UCSD-AML1 (cell line): ENCODE results near the gene KLK8.

ENCODE experiments used
- DNase-seq: peaks from one replicate; lab custom pipeline; 2025; ENCODE audit not compliant: unreplicated experiment; lab: John Stamatoyannopoulos, UW

The KLK8 gene

GRCh38 chr19:51018745-51019543 is 17.5 kb upstream of the KLK8 start:
- DNase-seq = no peak

- DNase-seq = peak; percentile 40
Measured at GRCh38 chr19:51016798-51017683, 15.6 kb upstream of the KLK8 start.

- DNase-seq = no peak
Measured at GRCh38 chr19:51015691-51016267, 14.4 kb upstream of the KLK8 start.

GRCh38 chr19:51014242-51014641 is 12.8 kb upstream of the KLK8 start:
- no peak for DNase-seq

- no peak for DNase-seq
Measured at GRCh38 chr19:51012661-51013190, 11.3 kb upstream of the KLK8 start.

- DNase-seq = no peak
Measured at GRCh38 chr19:51010066-51010795, 8.8 kb upstream of the KLK8 start.

GRCh38 chr19:51009061-51009891 is 7.9 kb upstream of the KLK8 start:
- no peak for DNase-seq

- no peak for DNase-seq
Measured at GRCh38 chr19:51007488-51007887, 6.1 kb upstream of the KLK8 start.

- no peak for DNase-seq
Measured at GRCh38 chr19:51006406-51006805, 5.0 kb upstream of the KLK8 start.

GRCh38 chr19:51005248-51005647 is 3.8 kb upstream of the KLK8 start:
- no peak for DNase-seq

GRCh38 chr19:51003316-51003715 is 1.9 kb upstream of the KLK8 start:
- no peak for DNase-seq

GRCh38 chr19:51002542-51003311 is 1.3 kb upstream of the KLK8 start:
- DNase-seq = no peak

GRCh38 chr19:51002089-51002532 is 707 bp upstream of the KLK8 start:
- no peak for DNase-seq

GRCh38 chr19:51000981-51001380 is 423 bp downstream of the KLK8 start:
- DNase-seq = no peak

GRCh38 chr19:51000426-51000825 is 978 bp downstream of the KLK8 start:
- DNase-seq = no peak

GRCh38 chr19:50998686-50999085 is 2.7 kb downstream of the KLK8 start:
- no peak for DNase-seq

GRCh38 chr19:50998061-50998460 is 3.3 kb downstream of the KLK8 start:
- no peak for DNase-seq

- no peak for DNase-seq
Measured at GRCh38 chr19:50994129-50994528, 7.3 kb downstream of the KLK8 start.

GRCh38 chr19:50992666-50993035 is 8.8 kb downstream of the KLK8 start:
- DNase-seq = no peak
